C1 segment of cervical spinal cord (tissue), 14 donors: ENCODE results near the gene POLR3F.
"Not testable (repeated sequence)": the region's sequence is repeated elsewhere in the genome, so short reads cannot be mapped to it uniquely, and the experiment has no call there.

Source experiments
- DNase-seq, 14 donors: peaks; one replicate each; lab custom pipeline; 2025; lab: John Stamatoyannopoulos, UW

POLR3F gene

GRCh38 chr20:18466894-18467730, at the start of gene POLR3F, which contains the start of gene DZANK1:
TSS of gene POLR3F (plus strand) at chr20:18467390. CDS start at chr20:18467507, 117 bp downstream.
TSS of gene DZANK1 (minus strand) at chr20:18467030. CDS start at chr20:18465358, 1,672 bp downstream.
- peak; percentile 63 to 99 (median 96) for DNase-seq

- no peak for DNase-seq
Measured at GRCh38 chr20:18421608-18422007, 45.6 kb upstream of the POLR3F start.

GRCh38 chr20:18427214-18427613, 40.0 kb upstream of the POLR3F start:
- DNase-seq, result no peak

GRCh38 chr20:18428490-18429173, 38.6 kb upstream of the POLR3F start:
- DNase-seq, result no peak

GRCh38 chr20:18430172-18430826, 36.9 kb upstream of the POLR3F start:
- DNase-seq, result no peak

- DNase-seq, result no peak
Measured at GRCh38 chr20:18431206-18431605, 36.0 kb upstream of the POLR3F start.

GRCh38 chr20:18436847-18437246, 30.3 kb upstream of the POLR3F start:
- no peak for DNase-seq

GRCh38 chr20:18440403-18440802, 26.8 kb upstream of the POLR3F start:
- no peak for DNase-seq

- no peak for DNase-seq
Measured at GRCh38 chr20:18443886-18444285, 23.3 kb upstream of the POLR3F start.

- no peak for DNase-seq
Measured at GRCh38 chr20:18456600-18456999, 10.6 kb upstream of the POLR3F start.

GRCh38 chr20:18465536-18466200, 1.5 kb upstream of the POLR3F start:
- DNase-seq, result no peak

GRCh38 chr20:18466574-18466893, 656 bp upstream of the POLR3F start:
- DNase-seq, result no peak

- DNase-seq, result no peak
Measured at GRCh38 chr20:18477218-18477617, 10.0 kb downstream of the POLR3F start.

- DNase-seq, result no peak
Measured at GRCh38 chr20:18477821-18478220, 10.6 kb downstream of the POLR3F start.

- no peak for DNase-seq
Measured at GRCh38 chr20:18481596-18481995, 14.4 kb downstream of the POLR3F start.

GRCh38 chr20:18488301-18488700, 21.1 kb downstream of the POLR3F start:
- no peak for DNase-seq

- DNase-seq, result peak in 1 of 14 donors; percentile 5
Measured at GRCh38 chr20:18496042-18496441, 28.9 kb downstream of the POLR3F start.

- DNase-seq, result peak; percentile 40 to 87 (median 74)
Measured at GRCh38 chr20:18496740-18497592, 29.8 kb downstream of the POLR3F start, which contains the start of gene RBBP9. TSS of gene RBBP9 (minus strand) at chr20:18497225. CDS start at chr20:18497167, 58 bp downstream.

GRCh38 chr20:18497603-18498002, 30.4 kb downstream of the POLR3F start:
- DNase-seq, result no peak

GRCh38 chr20:18501672-18502071, 34.5 kb downstream of the POLR3F start:
- DNase-seq, result not testable (repeated sequence)
